Caki2 (cell line): ENCODE results near the gene ANKS4B. TPM values are rescaled to one million over a fixed set of nuclear protein-coding genes. Genes with fewer than 3 reads are reported as not detected.
"Not testable (repeated sequence)": the region's sequence is repeated elsewhere in the genome, so short reads cannot be mapped to it uniquely, and the experiment has no call there.

Source experiments
- DNase-seq: peaks from one replicate; pipeline ENCODE4 v3.0.0-alpha.2; 2015; ENCODE audit warnings: low read depth
- in situ Hi-C: cut with HindIII; loops from 2 replicates; pipeline ENCODE4 v1.10.0; 2016; ENCODE audit warnings: low sequenced_read_pairs, low pct_unique_long_range_greater_than_20kb, mixed read lengths
- total RNA-seq: library from RNA; depleted of rRNA; stranded (reverse); fragments of >200 nt; shearing (Covaris generic); gene quantifications from 2 replicates; pipeline ENCODE4 v1.2.3, GENCODE V29; 2014; ENCODE audit warnings: low replicate concordance

Gene ANKS4B
- total RNA-seq, 1 experiment from 2014 or later: not detected

DNA sequence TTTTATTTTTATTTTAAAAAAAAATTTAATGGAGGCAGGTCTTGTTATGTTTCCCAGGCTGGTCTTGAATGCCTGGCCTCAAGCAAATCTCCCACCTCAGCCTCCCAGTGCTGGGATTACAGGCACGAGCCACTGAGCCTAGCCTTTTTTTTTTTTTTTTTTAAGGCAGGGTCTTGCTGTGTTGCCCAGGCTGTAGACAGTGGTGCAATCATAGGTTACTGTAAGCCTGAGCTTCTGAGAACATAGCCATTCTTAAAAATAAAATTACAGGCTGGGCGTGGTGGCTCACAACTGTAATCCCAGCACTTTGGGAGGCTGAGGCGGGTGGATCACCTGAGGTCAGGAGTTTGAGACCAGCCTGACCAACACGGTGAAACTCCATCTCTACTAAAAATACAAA is 14.7 kb downstream of the ANKS4B start:
- DNase-seq, in situ Hi-C loops: not testable (repeated sequence)

DNA sequence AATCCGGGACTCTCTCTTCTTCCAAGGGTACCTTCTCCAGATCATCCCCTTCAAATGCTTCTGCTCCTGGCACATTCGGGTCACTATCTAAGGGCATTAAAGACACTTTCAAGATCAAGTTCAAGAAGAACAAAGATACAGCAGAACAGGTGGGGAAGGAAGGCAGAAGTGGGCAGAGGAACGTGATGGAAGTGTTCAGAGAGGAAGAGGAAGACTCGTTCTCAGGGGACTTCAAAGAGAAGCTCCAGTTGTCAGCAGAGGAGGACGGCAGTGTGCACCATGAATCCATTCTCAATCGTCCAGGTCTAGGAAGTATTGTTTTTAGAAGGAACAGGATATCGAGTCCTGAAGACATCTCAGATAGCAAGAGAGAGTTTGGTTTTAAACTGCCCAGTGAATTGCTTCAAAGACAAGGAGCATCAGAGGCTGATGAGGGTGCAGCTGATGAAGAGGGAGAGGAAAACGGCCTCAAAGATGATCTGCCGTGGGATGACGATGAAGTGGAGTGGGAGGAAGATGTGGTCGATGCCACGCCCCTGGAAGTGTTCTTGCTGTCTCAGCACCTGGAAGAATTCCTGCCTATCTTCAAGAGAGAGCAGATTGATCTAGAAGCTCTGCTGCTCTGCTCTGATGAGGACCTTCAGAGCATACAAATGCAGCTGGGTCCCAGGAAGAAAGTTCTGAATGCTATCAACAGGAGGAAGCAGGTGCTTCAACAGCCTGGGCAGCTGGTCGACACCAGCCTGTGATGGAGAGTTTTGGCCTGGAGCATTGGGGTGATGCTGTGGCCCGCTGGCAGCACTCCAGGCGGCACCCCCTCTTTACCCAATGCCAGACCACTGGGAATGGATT is 16.8 kb downstream of the ANKS4B start:
- in situ Hi-C loops: loop anchor here (10.0 kb wide), 1 partner anchor 55 kb away; no protein-coding TSS in a partner anchor
- DNase-seq: no peak

DNA sequence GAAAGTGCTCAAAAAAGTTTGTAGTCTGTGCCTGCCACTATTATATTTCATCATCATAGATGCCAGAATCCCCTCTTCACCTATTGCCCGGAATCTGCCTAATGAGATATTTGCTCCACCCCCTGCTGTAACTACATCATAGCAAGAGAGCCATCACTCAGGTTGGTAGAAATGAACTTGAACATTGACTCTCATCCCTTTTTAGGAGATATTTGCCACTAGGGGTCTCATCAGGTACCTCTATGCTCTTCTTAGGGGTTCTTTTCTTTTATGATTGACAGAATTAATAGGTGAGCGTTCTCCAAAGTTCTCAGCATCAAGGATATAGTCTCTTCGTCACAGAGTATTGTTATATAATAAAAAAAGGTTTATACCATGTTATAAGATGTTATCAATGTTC is 20.0 kb downstream of the ANKS4B start:
- in situ Hi-C loops: loop anchor here (10.0 kb wide), 1 partner anchor 51 kb away; no protein-coding TSS in a partner anchor
- no peak for DNase-seq

DNA sequence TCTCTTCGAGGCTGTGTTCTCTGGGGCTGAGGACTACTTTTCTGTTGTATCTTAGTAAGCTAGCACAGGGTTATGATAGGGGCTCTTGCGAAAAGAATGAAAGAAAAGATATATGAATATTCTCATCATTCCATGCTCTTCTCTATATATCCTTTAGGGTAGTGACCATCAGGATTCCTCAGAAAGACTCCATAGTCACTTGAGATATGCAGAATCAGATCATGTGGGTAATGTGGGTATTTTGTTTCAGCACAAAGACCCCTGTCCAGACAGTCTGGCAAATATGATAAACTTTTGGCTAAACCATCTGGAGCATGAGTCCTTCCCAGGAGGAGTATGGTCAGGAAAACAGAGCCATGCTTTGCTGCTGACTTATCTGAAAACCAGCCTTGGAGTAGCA is 23.1 kb downstream of the ANKS4B start:
- in situ Hi-C loops: loop anchor here (10.0 kb wide), 1 partner anchor 48 kb away; no protein-coding TSS in a partner anchor
- no peak for DNase-seq

DNA sequence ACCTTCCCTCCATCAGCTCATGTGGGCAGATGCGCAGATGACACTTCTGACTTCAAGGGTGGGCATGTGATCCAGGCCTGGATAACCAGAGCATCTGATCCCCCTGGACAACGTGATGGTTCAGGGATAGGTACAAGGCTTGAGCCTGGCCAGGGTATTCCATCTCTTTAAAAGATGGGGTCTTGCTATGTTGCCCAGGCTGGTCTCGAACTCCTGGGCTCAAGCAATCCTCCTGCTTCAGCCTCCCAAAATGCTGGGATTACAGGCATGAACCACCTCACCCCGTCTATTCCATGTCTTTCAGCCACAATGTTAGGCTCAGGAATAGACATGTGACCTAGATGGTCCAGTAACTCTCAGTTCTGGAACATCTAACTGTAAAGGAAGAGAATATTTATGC is 23.8 kb downstream of the ANKS4B start:
- no peak for DNase-seq
- in situ Hi-C loops: loop anchor here (10.0 kb wide), 1 partner anchor 48 kb away; no protein-coding TSS in a partner anchor

DNA sequence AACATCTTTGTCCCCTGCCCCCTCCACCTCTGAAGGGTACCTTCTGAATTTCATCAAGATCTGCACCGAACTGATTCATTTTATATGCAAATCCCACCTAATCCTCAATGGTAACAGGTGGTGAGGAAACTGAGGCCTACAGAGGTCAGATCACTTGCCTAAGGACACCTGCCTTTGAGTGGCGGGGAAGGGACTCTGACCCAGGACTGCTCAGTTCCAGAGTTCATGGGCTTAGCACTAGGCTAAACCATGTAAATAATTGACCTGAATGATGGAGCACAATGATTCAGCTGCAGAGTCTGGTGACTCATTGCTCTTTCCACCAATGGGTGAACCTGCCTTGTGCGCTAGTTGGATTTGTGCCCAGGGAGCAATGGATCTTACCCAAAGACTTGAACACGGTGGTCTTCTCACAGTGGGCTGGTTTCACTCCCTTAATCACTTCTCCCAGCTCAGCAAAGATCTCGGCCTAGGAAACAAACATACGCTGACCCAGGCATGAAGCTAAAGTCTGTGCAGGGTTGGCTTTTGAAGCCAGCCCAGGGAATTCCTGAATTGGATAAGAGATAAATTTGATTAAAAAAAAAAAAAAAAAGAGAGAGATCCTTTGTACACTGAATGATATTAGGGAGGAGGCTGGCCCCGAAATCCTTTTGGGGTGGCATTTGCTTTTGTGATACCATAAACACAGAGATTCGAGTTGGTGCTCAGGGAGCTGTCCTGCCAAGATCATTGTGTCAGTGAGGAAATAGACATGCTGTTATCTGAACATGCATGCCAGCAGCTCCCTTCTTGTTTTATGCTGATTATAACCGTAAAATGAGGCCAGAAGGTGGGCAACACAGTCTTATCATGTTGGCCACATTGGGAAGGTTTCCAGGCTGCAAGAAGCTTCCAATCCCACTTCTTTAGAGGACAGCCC is 27.6 kb downstream of the ANKS4B start:
- in situ Hi-C loops: no loop called here
- DNase-seq: peak; percentile 94

DNA sequence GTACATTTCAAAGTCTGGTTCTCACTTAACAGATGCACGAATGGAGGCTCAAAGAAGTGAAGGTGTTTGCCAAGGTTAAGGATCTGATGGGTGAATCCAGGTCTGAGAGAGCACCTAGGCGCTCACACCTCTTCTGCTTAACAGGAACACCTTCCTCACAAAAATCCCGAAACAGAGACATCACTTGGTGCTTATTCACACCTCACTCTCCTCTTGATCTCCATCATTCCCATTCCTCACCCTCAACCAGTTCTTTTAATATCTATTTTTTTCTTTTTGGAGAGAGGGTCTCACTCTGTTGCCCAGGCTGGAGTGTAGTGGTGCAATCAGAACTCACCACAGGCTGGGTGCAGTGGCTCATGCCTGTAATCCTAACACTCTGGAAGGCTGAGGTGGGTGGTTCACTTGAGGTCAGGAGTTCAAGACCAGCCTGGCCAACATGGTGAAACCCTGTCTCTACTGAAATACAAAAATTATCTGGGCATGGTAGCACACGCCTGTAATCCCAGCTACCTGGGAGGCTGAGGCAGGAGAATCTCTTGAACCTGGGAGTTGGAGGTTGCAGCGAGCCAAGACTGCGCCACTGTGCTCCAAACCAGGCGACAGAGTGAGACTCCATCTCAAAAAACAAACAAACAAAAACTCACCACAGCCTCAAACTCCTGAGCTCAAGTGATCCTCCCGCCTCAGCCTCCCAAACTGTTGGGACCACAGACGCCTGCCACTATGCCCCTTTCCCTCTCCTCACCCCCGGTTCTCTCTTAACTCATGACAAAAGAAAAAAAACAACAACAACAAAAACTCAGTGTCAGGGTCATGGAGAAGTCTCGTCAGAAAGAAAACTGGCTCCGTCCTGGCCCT is 29.5 kb downstream of the ANKS4B start:
- no peak for DNase-seq
- in situ Hi-C loops: no loop called here

DNA sequence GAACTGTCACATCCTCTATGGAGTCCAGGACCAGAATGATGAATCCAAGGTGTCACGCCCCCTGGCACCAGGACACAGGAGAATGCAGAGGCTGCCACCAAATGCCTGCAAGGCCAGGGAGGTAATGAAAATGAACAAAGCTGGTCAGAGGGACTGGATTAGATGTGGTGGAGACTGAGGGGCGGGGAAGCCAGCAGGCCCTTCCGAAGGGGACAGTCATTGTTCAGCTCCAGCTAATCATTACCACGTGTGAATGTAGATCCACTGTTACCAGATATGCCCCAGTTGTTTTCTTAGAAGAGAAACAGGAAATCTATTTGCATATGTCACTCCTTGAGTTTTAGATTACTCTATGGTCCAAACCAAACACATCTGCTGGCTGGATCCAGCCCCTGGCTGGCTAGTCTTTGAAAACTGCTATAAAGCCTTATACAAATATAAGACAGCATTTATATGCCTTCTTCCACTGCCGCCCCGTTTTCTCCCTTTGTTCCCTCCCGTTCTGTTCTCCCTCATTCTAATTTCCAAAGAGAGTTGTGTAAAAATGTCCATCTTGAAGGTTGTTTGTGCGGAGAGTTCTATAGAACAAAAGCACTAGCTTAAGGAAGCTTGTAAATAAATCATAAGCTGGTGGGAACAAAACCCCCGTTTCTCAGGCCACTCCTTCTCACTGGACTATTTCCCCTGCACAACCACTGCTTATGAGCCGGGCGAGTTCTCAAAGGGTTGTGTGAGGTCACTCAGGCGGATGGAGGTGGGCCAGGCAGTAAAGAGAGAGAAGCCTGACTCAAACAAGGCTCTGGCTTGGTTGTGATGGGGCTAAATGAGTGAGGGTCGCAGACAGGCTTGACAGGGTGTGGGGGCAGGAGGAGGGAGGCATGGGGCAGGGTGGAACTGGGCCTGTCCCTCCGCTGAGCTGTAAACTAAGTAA is 30.4 kb downstream of the ANKS4B start:
- DNase-seq: peak; percentile 98
- in situ Hi-C loops: no loop called here

DNA sequence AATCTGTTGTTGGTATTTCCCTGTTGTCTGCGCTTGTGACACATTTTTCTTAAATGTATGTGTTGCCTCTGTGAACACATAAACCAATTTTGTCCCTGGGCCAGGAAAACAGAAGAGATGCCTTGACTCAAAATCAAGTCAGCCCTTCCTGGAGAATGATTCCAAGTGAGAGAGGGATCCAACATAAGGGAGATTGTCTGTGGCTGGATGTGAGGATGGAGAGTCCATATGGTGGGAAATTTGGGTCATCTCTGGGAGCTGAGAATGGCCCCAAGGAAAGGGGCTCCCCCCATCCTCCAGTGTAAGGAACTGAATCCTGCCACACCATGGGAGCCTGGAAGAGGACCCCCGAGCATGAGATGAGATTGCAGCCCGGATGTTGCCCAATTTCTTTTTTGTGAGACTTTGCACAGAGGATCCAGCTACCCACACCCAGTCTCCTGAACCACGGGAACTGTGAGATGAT is 31.1 kb downstream of the ANKS4B start:
- in situ Hi-C loops: no loop called here
- DNase-seq: no peak

DNA sequence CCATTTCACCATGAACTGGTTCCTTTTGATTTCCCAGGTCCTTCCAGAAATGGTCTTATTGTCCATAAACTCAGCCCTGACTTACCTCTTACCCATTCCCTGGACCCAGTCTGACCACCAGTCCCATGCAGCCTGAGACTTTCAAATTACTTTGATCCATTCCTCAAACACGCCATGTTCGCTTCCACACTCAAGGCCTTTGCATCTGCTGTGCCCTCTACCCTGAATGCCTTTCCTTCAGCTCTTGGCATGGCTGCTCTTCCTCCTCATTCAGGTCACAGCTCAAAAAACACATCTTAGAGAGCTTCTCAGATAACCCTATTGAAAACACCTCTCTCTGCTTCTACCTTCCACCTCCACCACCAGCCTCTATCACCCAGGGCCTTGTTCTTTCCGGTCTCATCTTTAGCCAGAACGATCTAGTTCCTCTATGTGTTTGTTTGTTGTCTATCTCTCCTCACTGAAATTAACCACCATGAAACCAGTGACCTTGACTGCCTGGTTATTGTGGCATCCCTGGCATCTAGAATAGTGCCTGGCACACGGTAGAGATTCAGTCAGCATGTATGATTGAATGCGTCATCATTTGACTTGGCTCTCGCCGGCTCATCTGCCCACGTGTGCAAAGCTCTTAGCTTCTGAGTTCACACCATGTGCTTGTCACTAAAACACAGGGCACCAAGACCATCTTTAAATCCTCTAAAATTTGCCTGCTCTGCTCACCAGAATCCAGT is 31.8 kb downstream of the ANKS4B start:
- DNase-seq: peak; percentile 69
- in situ Hi-C loops: no loop called here

DNA sequence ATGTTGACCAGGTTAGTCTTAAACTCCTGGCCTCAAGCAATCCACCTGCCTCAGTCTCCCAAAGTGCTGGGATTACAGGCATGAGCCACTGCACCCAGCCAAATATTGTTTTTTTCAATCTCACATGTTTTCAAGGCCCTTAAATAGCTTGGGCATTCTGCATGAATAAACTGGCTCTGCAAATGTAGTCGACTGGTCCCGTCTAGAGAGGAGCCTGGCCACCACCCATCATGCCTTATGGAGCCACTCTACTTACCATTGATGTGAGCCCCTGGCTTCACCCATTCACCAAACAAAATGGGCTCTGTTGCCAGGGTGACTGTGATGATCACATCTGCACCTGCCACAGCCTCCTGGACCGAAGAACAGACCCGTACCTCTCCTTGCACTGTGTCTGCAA is 33.8 kb downstream of the ANKS4B start:
- in situ Hi-C loops: no loop called here

DNA sequence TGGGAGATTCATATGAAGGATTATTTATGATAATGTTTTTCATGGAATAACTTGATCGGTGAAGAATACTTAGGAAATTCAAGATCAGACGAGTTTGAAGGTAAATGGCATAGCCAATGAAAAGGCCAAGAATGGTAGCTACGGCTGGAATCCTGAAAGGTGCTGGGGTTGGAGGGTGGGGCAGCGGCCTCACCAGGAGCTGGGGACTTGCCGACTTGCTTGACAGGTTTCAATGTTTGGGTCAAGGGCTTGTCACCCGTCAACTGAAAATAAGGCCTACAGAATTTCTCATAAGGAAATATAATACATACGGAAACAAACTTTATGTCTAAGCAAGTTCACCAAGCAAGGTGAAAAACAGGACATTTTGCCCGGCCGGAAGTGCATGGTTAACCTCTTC is 34.7 kb downstream of the ANKS4B start:
- in situ Hi-C loops: no loop called here
- DNase-seq: no peak

More for the DNA sequence above, 33.8 kb downstream of the ANKS4B start:
- no peak for DNase-seq

DNA sequence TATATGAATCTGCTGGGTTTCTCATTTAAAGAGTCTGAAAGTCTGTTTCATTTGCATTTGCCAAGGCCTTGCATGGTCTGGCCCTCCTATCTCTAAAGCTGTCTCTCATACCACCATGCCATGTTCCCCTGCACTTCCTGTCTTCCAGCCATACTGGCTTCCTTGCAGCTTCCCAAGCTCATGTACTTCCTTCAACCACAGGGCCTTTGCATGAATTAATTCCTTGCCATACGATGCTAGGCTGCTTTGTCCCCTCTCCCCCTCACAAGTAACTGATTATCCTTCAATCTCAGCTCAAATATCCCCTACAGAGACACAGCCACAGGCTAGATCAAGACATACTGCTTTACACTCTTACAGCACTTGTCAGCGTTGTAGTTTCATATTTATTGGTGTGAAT is 38.8 kb downstream of the ANKS4B start:
- DNase-seq: no peak
- in situ Hi-C loops: no loop called here

DNA sequence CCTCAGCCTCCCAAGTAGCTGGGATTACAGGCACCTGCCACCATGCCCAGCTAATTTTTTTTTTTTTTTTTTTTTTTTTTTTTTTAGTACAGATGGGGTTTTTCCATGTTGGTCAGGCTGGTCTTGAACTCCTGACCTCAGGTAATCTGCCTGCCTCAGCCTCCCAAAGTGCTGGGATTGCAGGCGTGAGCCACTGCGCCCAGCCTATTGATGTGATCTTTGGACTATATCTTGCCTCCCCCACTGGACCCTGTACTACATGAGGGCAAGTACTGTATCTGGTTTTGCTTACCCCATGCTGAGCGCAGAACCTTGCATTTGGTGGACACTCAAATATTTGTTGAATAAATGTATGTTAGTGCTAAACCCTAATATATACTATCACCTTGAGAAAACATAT is 39.3 kb downstream of the ANKS4B start:
- not testable (repeated sequence) for DNase-seq

DNA sequence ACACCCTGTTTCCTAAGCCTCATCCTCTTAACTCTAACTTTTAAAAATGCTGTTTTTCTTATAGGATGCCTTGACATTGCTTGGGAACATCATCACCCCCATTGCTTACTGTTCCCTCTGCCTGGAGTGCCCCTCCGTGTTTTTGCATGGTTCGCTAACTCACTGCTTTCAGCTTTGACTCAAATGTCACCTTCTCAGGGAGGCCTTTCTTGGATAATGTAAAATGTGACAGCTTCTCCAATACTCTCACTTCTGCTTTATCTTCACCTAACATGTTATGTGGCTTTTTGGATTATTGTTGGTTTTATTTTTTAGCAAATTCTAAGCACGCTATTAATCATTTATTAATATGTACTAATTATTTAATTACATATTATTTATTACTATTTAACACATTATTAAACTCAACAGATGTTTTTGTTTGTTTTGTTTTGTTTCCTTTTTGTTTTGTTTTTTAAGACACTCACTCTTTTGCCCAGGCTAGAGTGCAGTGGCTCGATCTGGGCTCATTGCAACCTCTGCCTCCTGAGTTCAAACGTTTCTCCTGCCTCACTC is 40.8 kb downstream of the ANKS4B start:
- in situ Hi-C loops: no loop called here
- no peak for DNase-seq

More for the DNA sequence above, 39.3 kb downstream of the ANKS4B start:
- in situ Hi-C loops: not testable (repeated sequence)

DNA sequence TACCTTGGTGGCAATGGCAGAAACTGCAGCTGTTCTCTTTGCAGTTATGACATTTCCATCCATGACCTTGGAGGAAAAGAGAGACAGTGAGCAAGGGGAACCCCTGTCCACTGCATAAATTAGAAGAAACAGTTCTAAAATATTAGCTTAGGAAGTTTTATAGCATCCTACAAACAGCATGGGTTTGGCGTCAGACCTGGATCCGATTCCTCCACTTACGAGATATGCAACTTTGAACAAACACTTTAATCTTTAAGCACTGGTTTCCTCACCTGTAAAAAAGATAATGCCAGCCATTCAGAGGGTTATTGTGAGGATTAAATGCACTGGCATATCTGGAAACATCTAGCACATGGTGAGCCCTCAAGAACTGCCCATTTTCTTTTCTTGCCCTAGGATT is 42.0 kb downstream of the ANKS4B start:
- no peak for DNase-seq
- in situ Hi-C loops: no loop called here
